B cell (primary cell): ENCODE data around the gene PRTN3.

Source experiments
- CTCF ChIP-seq: fragments of 200-600 bp; IDR thresholded peaks from one replicate; pipeline ENCODE4 v1.8.0; 2022; ENCODE audit warnings: antibody characterized with exemption, mild to moderate bottlenecking
- EZH2 ChIP-seq: IDR thresholded peaks from 2 replicates; pipeline ENCODE4 v1.6.1; 2012; ENCODE audit warnings: borderline replicate concordance, low read depth, mild to moderate bottlenecking, moderate library complexity, low read length; ENCODE audit not compliant: insufficient read depth, poor library complexity, severe bottlenecking

GRCh38 chr19:791567-792305 is 49.1 kb upstream of the PRTN3 start:
- TF ChIP-seq CTCF (no peak), EZH2 (no peak)
